Left cardiac atrium (tissue), 4 donors: ENCODE results near the gene CALHM6. TPM values are rescaled to one million over a fixed set of nuclear protein-coding genes. Genes with fewer than 3 reads are reported as not detected.

Experiments used
- ATAC-seq, 2 donors: fragments of 200-7000 bp; cut with Tn5 transposase; one replicate each; pipeline ENCODE4 v1.9.1; 2020; ENCODE audit warnings: mild to moderate bottlenecking in 2 of 2, moderate library complexity in 2 of 2
- DNase-seq: peaks from one replicate; pipeline ENCODE4 v3.0.0-alpha.2; 2020
- intact Hi-C, 2 donors: fragments of 100-400 bp; cut with DNase I; formaldehyde crosslinking; loops; one replicate each; pipeline versions ENCODE4 v1.14.1 to v1.15.1; 2022 to 2023
- long read RNA-seq: library from polyadenylated mRNA; unstranded; transcript quantifications from one replicate; pipeline ENCODE4 v2.0.0, GENCODE V29; 2021
- total RNA-seq, 2 donors: library from RNA; stranded (reverse); fragmentation: NEBNext Ultra II Directional; extraction: Animal tissue kit (Norgen Biotek cat#: 25700); gene quantifications; one replicate each; pipeline ENCODE4 v1.2.1, GENCODE V29; 2021
- donor health status: DM: no; HTN: yes; CAD: no.
- donor health status: DM: no; HTN: yes; CAD: no; lungs with severe emphysema.
- donor health status: DM: yes; HTN: yes; CAD: no.
- donor health status: Dilated cardiomyopathy.

The CALHM6 gene
- 1 to 10 TPM; 2.3 to 3.9 TPM for total RNA-seq
- long read RNA-seq, result 0 reads

GRCh38 chr6:116461331-116461931 lies at the start of gene CALHM6:
Gene CALHM6, plus strand, starts transcription at chr6:116461375. Its CDS starts 555 bp downstream, at chr6:116461930.
- ATAC-seq (no peak), DNase-seq (no peak)
- intact Hi-C loops, result no loop called here

GRCh38 chr6:116412270-116412669 lies 48.9 kb upstream of the CALHM6 start:
- DNase-seq (peak; percentile 51), ATAC-seq (peak; percentile 79 to 80)
- intact Hi-C loops, result no loop called here

- no peak for ATAC-seq
- intact Hi-C loops, result no loop called here
- no peak for DNase-seq
These were observed 47.8 kb upstream of the CALHM6 start for GRCh38 chr6:116413357-116413756.

- intact Hi-C loops, result no loop called here
- DNase-seq (no peak), ATAC-seq (no peak)
These were observed 43.5 kb upstream of the CALHM6 start for GRCh38 chr6:116417661-116418060.

- intact Hi-C loops, result no loop called here
- DNase-seq, result no peak
- peak in 1 of 2 donors; percentile 49 for ATAC-seq
These were observed 41.9 kb upstream of the CALHM6 start for GRCh38 chr6:116419069-116419786.

GRCh38 chr6:116420341-116420740 lies 40.8 kb upstream of the CALHM6 start:
- ATAC-seq (no peak), DNase-seq (no peak)
- intact Hi-C loops, result no loop called here

GRCh38 chr6:116422238-116422637 lies 38.9 kb upstream of the CALHM6 start:
- intact Hi-C loops, result no loop called here
- ATAC-seq (no peak), DNase-seq (no peak)

GRCh38 chr6:116424001-116424400 lies 37.2 kb upstream of the CALHM6 start:
- no peak for DNase-seq
- peak in 1 of 2 donors; percentile 43 for ATAC-seq
- intact Hi-C loops, result no loop called here

GRCh38 chr6:116426551-116426950 lies 34.6 kb upstream of the CALHM6 start:
- ATAC-seq, result no peak

GRCh38 chr6:116429111-116429510 lies 32.1 kb upstream of the CALHM6 start:
- no peak for ATAC-seq
- intact Hi-C loops, result no loop called here
- no peak for DNase-seq

More at GRCh38 chr6:116426551-116426950, 34.6 kb upstream of the CALHM6 start:
- DNase-seq, result no peak
- intact Hi-C loops, result no loop called here

GRCh38 chr6:116430860-116431259 lies 30.3 kb upstream of the CALHM6 start:
- intact Hi-C loops, result no loop called here
- ATAC-seq (no peak), DNase-seq (no peak)

- ATAC-seq, result no peak
- no peak for DNase-seq
- intact Hi-C loops, result no loop called here
These were observed 29.1 kb upstream of the CALHM6 start for GRCh38 chr6:116431964-116432595.

GRCh38 chr6:116433206-116433712 lies 27.9 kb upstream of the CALHM6 start:
- ATAC-seq (no peak), DNase-seq (no peak)
- intact Hi-C loops, result no loop called here

GRCh38 chr6:116434056-116434725 lies 27.0 kb upstream of the CALHM6 start:
- intact Hi-C loops, result no loop called here
- ATAC-seq (no peak), DNase-seq (no peak)

- ATAC-seq (no peak), DNase-seq (no peak)
- intact Hi-C loops, result no loop called here
These were observed 24.6 kb upstream of the CALHM6 start for GRCh38 chr6:116436586-116436985.

- intact Hi-C loops, result no loop called here
- DNase-seq (no peak), ATAC-seq (no peak)
These were observed 23.5 kb upstream of the CALHM6 start for GRCh38 chr6:116437656-116438055.

GRCh38 chr6:116438590-116439448 lies 22.4 kb upstream of the CALHM6 start:
- intact Hi-C loops, result no loop called here
- ATAC-seq (no peak), DNase-seq (no peak)

GRCh38 chr6:116439522-116440051 lies 21.6 kb upstream of the CALHM6 start:
- ATAC-seq (no peak), DNase-seq (no peak)
- intact Hi-C loops, result loop anchor here in 1 of 2 donors (5.0 to 10.0 kb wide), 2 partner anchors 95 to 152 kb away; no protein-coding TSS in a partner anchor
